Astrocyte (in vitro differentiated cells and primary cell): ENCODE measurements around the gene ADGRD1. TPM values are rescaled to one million over a fixed set of nuclear protein-coding genes. Genes with fewer than 3 reads are reported as not detected.

ENCODE experiments used
- DNase-seq: peaks from one replicate; pipeline ENCODE4 v3.0.0-alpha.2; 2010; ENCODE audit warnings: low read depth
- FAIRE-seq: peaks from 2 replicates; lab custom pipeline; 2011; peaks lifted over from hg19 to GRCh38; lab: Jason Lieb, UNC
- H2AFZ ChIP-seq: 2 replicates; pipeline ENCODE4 v1.6.0; 2012; ENCODE audit warnings: low read depth, low read length, inconsistent platforms
- H3K27ac ChIP-seq: 2 replicates; pipeline ENCODE4 v1.5.1; 2011; ENCODE audit warnings: low read depth, low read length, inconsistent platforms
- H3K27me3 ChIP-seq: 2 replicates; pipeline ENCODE4 v1.6.0; 2011; ENCODE audit warnings: low read length, inconsistent platforms; ENCODE audit not compliant: insufficient read depth
- H3K36me3 ChIP-seq: 2 replicates; pipeline ENCODE4 v1.5.1; 2011; ENCODE audit warnings: low read length, inconsistent platforms; ENCODE audit not compliant: insufficient read depth
- H3K4me1 ChIP-seq: 2 replicates; pipeline ENCODE4 v1.5.1; 2011; ENCODE audit warnings: low read length, inconsistent platforms; ENCODE audit not compliant: insufficient read depth
- H3K4me2 ChIP-seq: 2 replicates; pipeline ENCODE4 v1.6.0; 2012; ENCODE audit warnings: low read length, inconsistent platforms
- H3K4me3 ChIP-seq: 2 replicates; pipeline ENCODE4 v1.5.1; 2011; ENCODE audit warnings: low read depth, mild to moderate bottlenecking, low read length, inconsistent platforms; ENCODE audit not compliant: insufficient read depth
- H3K79me2 ChIP-seq: 2 replicates; pipeline ENCODE4 v1.6.0; 2012; ENCODE audit warnings: mild to moderate bottlenecking, low read length, inconsistent platforms; ENCODE audit not compliant: insufficient read depth
- H3K9ac ChIP-seq: 2 replicates; pipeline ENCODE4 v1.6.0; 2012; ENCODE audit warnings: mild to moderate bottlenecking, low read length, inconsistent platforms
- H3K9me3 ChIP-seq: 2 replicates; pipeline ENCODE4 v1.5.1; 2012; ENCODE audit warnings: low read depth, mild to moderate bottlenecking, low read length, inconsistent platforms; ENCODE audit not compliant: insufficient read depth
- H4K20me1 ChIP-seq: 2 replicates; pipeline ENCODE4 v1.6.0; 2012; ENCODE audit warnings: low read length, inconsistent platforms; ENCODE audit not compliant: insufficient read depth
- H3K27ac Mint-ChIP-seq: one replicate; pipeline ENCODE4 v1.8.0; 2021; ENCODE audit warnings: mild to moderate bottlenecking, mixed read lengths; ENCODE audit not compliant: unreplicated experiment
- H3K27me3 Mint-ChIP-seq: one replicate; pipeline ENCODE4 v1.8.0; 2021; ENCODE audit warnings: low read depth, mixed read lengths; ENCODE audit not compliant: unreplicated experiment
- H3K36me3 Mint-ChIP-seq: one replicate; pipeline ENCODE4 v1.8.0; 2021; ENCODE audit warnings: low read depth, mixed read lengths; ENCODE audit not compliant: unreplicated experiment
- H3K4me1 Mint-ChIP-seq: one replicate; pipeline ENCODE4 v1.8.0; 2021; ENCODE audit warnings: low read depth, mixed read lengths; ENCODE audit not compliant: unreplicated experiment
- H3K4me3 Mint-ChIP-seq: one replicate; pipeline ENCODE4 v1.8.0; 2021; ENCODE audit warnings: mild to moderate bottlenecking, moderate library complexity, mixed read lengths; ENCODE audit not compliant: unreplicated experiment
- H3K9me3 Mint-ChIP-seq: one replicate; pipeline ENCODE4 v1.8.0; 2021; ENCODE audit warnings: mild to moderate bottlenecking, mixed read lengths; ENCODE audit not compliant: unreplicated experiment
- EZH2 ChIP-seq: IDR thresholded peaks from 2 replicates; pipeline ENCODE4 v1.6.1; 2012; ENCODE audit warnings: mild to moderate bottlenecking, low read length, inconsistent platforms; ENCODE audit not compliant: insufficient read depth
- total RNA-seq: library from RNA; stranded (reverse); gene quantifications from 2 replicates; pipeline ENCODE4 v1.2.1, GENCODE V29; 2021
- TF ChIP-seq, protein P1 (sequence below): IDR thresholded peaks from 2 replicates; pipeline ENCODE4 v1.5.1; 2011; ENCODE audit warnings: low read depth, mild to moderate bottlenecking, inconsistent platforms, low read length, moderate library complexity; ENCODE audit not compliant: insufficient read depth

Gene ADGRD1
- total RNA-seq, 1 donor from 2014 or later, result 3.0 TPM

DNA sequence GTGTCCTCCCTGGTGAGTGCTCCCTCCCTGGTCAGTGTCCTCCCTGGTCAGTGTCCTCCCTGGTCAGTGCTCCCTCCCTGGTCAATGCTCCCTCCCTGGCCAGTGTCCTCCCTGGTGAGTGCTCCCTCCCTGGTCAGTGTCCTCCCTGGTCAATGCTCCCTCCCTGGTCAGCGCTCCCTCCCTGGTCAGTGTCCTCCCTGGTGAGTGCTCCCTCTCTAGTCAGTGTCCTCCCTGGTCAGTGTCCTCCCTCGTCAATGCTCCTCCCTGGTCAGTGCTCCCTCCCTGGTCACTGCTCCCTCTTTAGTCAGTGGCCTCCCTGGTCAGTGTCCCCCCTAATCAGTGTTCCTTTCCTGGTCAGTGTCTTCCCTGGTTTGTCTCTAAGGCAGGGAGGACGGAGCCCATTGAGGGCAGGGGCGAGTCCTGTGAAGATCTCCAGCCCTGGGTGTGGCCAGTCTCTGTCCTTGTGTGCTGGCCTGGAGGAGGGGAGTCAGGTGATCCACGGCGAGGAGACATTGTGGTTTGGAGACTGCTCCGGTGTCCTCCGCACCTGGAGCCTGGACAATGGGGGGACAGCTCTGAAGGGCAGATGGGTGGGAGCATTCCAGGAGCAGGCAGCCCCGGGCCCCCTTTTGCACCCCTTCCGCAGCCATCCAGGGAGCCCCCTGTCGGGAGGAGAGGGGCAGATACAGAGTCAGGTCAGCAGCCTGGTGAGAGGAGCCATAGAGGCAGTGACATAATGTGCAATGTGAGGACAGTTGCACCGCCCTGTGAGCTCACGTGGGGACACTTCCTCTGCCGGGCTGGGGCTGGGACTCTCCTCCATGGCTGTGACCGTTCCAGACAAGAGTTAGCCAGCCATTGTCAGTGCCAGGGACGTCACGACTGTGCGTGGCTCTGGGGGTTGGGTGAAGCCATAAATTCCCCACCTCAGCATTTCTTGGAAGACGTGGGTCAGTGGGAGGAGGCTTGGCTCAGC lies 93.4 kb downstream of the ADGRD1 start:
- Histone ChIP-seq H3K4me3 (no peak overlapping the region), H3K9ac (no peak overlapping the region), H3K27me3 (no peaks in the 10 kb centered on the region), H4K20me1 (no peaks in the 10 kb centered on the region), H3K36me3 (no peaks in the 10 kb centered on the region), H2AFZ (no peak overlapping the region), H3K4me2 (no peak overlapping the region), H3K9me3 (peaks cover 4% of the 10 kb centered on the region), H3K79me2 (no peaks in the 10 kb centered on the region), H3K27ac (no peak overlapping the region), H3K4me1 (no peaks in the 10 kb centered on the region)
- Mint-ChIP-seq H3K4me3 (no peak overlapping the region), H3K36me3 (no peaks in the 10 kb centered on the region), H3K9me3 (no peaks in the 10 kb centered on the region), H3K27me3 (peaks cover 29% of the 10 kb centered on the region), H3K4me1 (no peaks in the 10 kb centered on the region), H3K27ac (no peak overlapping the region)
- DNase-seq (no peak), FAIRE-seq (no peak)
- TF ChIP-seq, protein P1, sequence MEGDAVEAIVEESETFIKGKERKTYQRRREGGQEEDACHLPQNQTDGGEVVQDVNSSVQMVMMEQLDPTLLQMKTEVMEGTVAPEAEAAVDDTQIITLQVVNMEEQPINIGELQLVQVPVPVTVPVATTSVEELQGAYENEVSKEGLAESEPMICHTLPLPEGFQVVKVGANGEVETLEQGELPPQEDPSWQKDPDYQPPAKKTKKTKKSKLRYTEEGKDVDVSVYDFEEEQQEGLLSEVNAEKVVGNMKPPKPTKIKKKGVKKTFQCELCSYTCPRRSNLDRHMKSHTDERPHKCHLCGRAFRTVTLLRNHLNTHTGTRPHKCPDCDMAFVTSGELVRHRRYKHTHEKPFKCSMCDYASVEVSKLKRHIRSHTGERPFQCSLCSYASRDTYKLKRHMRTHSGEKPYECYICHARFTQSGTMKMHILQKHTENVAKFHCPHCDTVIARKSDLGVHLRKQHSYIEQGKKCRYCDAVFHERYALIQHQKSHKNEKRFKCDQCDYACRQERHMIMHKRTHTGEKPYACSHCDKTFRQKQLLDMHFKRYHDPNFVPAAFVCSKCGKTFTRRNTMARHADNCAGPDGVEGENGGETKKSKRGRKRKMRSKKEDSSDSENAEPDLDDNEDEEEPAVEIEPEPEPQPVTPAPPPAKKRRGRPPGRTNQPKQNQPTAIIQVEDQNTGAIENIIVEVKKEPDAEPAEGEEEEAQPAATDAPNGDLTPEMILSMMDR, result no peak
- no peak for TF ChIP-seq EZH2

DNA sequence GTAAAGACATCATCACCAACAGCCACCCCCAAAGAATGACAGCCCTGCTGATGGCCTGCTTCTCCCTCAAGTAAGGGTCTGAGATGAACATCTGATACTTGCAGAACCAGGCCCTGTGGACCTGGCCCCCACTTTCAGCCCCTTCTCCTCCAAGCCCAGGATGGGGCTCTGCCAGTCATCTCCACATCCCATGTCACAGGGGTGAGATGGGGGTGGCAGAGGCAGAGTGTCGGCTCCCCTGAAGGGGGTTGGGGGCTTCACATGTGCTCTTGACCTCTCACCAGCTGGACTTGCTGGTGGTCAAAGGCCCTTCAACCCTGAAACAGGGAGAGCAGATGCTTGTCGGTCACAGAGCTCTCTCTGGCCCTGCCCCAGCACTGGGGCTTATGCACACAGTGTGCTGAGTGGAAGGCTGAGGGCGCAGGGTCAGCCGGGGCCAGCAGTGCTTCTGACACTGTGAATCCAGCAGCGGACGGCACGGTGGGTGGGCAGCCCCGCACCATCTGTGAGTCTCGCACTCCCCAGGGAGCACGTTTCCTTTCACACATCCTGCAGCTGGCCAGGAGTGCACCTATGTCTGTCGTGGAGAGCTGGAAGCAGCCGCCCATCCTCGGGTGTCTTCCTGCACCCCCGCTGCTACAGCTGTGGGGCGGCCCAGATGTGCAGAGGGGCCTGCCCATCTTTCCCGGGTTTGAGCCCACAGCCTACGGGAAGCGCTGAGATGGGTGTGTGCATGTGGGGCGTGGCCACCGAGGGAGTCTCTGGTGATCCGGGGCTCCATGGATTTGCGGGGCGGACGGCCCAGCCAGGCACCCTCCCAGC lies 94.3 kb downstream of the ADGRD1 start:
- H3K27ac Mint-ChIP-seq, result no peak overlapping the region
- no peaks in the 10 kb centered on the region for H3K9me3 Mint-ChIP-seq

More for the DNA sequence above, 94.3 kb downstream of the ADGRD1 start:
- H3K9me3 ChIP-seq, result peaks cover 4% of the 10 kb centered on the region
- no peaks in the 10 kb centered on the region for H3K36me3 Mint-ChIP-seq
- H3K27me3 ChIP-seq, result no peaks in the 10 kb centered on the region
- peaks cover 32% of the 10 kb centered on the region for H3K27me3 Mint-ChIP-seq
- H3K4me1 Mint-ChIP-seq, result no peaks in the 10 kb centered on the region
- H3K4me2 ChIP-seq, result no peak overlapping the region
- no peak for TF ChIP-seq EZH2
- TF ChIP-seq, protein P1, result no peak
- H3K36me3 ChIP-seq, result no peaks in the 10 kb centered on the region
- DNase-seq (no peak), FAIRE-seq (no peak)
- H3K4me1 ChIP-seq, result no peaks in the 10 kb centered on the region
- H2AFZ ChIP-seq, result no peak overlapping the region
- no peak overlapping the region for H3K27ac ChIP-seq
- H4K20me1 ChIP-seq, result no peaks in the 10 kb centered on the region
- H3K9ac ChIP-seq, result no peak overlapping the region
- H3K4me3 ChIP-seq, result no peak overlapping the region
- no peak overlapping the region for H3K4me3 Mint-ChIP-seq
- H3K79me2 ChIP-seq, result no peaks in the 10 kb centered on the region
